Activated naive CD4-positive, alpha-beta T cell treated with anti-CD3 and anti-CD28 coated beads for 36 hours (primary cell): ENCODE data around the gene SYTL1. TPM values are rescaled to one million over a fixed set of nuclear protein-coding genes. Genes with fewer than 3 reads are reported as not detected.

Experiments used
- CTCF ChIA-PET: fragments of 350-600 bp; sonication (Branson Sonifier 250); formaldehyde crosslinking; loops from one replicate; lab custom pipeline; 2021; ENCODE audit warnings: antibody characterized with exemption; lab: Charles Lee
- DNase-seq: peaks from one replicate; pipeline ENCODE4 v3.0.0-alpha.2; 2020
- H3K27ac Mint-ChIP-seq: one replicate; pipeline ENCODE4 v1.8.0; 2021; ENCODE audit warnings: mild to moderate bottlenecking, mixed read lengths
- H3K27me3 Mint-ChIP-seq: one replicate; pipeline ENCODE4 v1.8.0; 2021; ENCODE audit warnings: low read depth, mixed read lengths
- H3K36me3 Mint-ChIP-seq: one replicate; pipeline ENCODE4 v1.8.0; 2021; ENCODE audit warnings: low read depth, mixed read lengths
- H3K4me1 Mint-ChIP-seq: one replicate; pipeline ENCODE4 v1.8.0; 2021; ENCODE audit warnings: low read depth, mixed read lengths
- H3K4me3 Mint-ChIP-seq: one replicate; pipeline ENCODE4 v1.8.0; 2021; ENCODE audit warnings: mild to moderate bottlenecking, moderate library complexity, mixed read lengths
- H3K9me3 Mint-ChIP-seq: one replicate; pipeline ENCODE4 v1.8.0; 2021; ENCODE audit warnings: mixed read lengths
- intact Hi-C: fragments of 100-400 bp; cut with micrococcal nuclease; formaldehyde crosslinking; loops from one replicate; pipeline ENCODE4 v1.15.1; 2023
- total RNA-seq, 2 experiments: library from RNA; stranded (reverse); gene quantifications; one replicate each; pipeline ENCODE4 v1.2.3, GENCODE V29; 2021

SYTL1 gene
- total RNA-seq, 2 experiments from 2014 or later: 28.5 to 29.2 TPM

- intact Hi-C loops: no loop called here
- no peak overlapping the region for H3K27ac Mint-ChIP-seq
- no peaks in the 10 kb centered on the region for H3K9me3 Mint-ChIP-seq
These were observed 55.3 kb downstream of the SYTL1 start for GRCh38 chr1:27397110-27397509.

DNA sequence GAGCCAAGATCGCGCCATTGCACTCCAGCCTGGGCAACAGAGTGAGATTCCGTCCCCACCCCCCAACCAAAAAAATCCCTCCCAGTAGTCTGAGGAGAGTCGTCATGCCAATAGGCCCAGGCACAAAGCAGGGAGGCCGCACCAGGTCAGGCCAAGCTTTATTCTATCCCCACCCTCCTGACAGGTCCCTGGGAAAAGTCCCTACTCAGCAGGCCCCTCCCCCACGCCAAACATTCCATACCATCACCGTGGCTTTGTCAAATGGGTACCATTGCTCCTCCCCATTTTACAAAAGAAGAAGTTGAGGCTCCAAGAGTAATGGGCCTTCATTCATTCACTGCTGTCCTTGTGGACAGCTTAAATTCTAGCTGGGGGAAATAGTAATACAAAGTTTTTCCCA is 55.9 kb downstream of the SYTL1 start:
- no peak overlapping the region for H3K4me3 Mint-ChIP-seq
- no peak overlapping the region for H3K27ac Mint-ChIP-seq
- no peaks in the 10 kb centered on the region for H3K27me3 Mint-ChIP-seq
- no peak for DNase-seq
- CTCF ChIA-PET: interaction anchor here (0.8 to 7.7 kb wide), 12 partner anchors 38 to 265 kb away, joined by 3 to 176 read pairs (median 6); partner anchors contain the start of gene SYTL1
- no peaks in the 10 kb centered on the region for H3K36me3 Mint-ChIP-seq
- peaks cover 10% of the 10 kb centered on the region for H3K4me1 Mint-ChIP-seq
- H3K9me3 Mint-ChIP-seq: no peaks in the 10 kb centered on the region
- intact Hi-C loops: no loop called here

More at GRCh38 chr1:27397110-27397509, 55.3 kb downstream of the SYTL1 start:
- CTCF ChIA-PET: interaction anchor here (0.6 to 7.7 kb wide), 13 partner anchors 31 to 266 kb away, joined by 3 to 176 read pairs (median 6); partner anchors contain the start of genes MAP3K6 and SYTL1
- no peak for DNase-seq
- Mint-ChIP-seq H3K27me3 (no peaks in the 10 kb centered on the region), H3K4me1 (peaks cover 9% of the 10 kb centered on the region), H3K4me3 (no peak overlapping the region), H3K36me3 (no peaks in the 10 kb centered on the region)

GRCh38 chr1:27398405-27399149 is 56.8 kb downstream of the SYTL1 start:
- intact Hi-C loops: no loop called here
- Mint-ChIP-seq H3K27ac (no peak overlapping the region), H3K4me3 (no peak overlapping the region)

GRCh38 chr1:27399251-27400025 is 57.6 kb downstream of the SYTL1 start:
- H3K4me1 Mint-ChIP-seq: peaks cover 23% of the 10 kb centered on the region
- no peaks in the 10 kb centered on the region for H3K27me3 Mint-ChIP-seq
- no peak for DNase-seq
- no peak overlapping the region for H3K4me3 Mint-ChIP-seq
- no peaks in the 10 kb centered on the region for H3K9me3 Mint-ChIP-seq
- CTCF ChIA-PET: interaction anchor here (0.7 to 7.7 kb wide), 7 partner anchors 12 to 207 kb away, joined by 3 to 176 read pairs (median 7); no protein-coding TSS in a partner anchor
- intact Hi-C loops: no loop called here
- H3K27ac Mint-ChIP-seq: no peak overlapping the region
- no peaks in the 10 kb centered on the region for H3K36me3 Mint-ChIP-seq

More at GRCh38 chr1:27398405-27399149, 56.8 kb downstream of the SYTL1 start:
- CTCF ChIA-PET: interaction anchor here (1.2 to 7.7 kb wide), 13 partner anchors 11 to 264 kb away, joined by 3 to 176 read pairs (median 6); no protein-coding TSS in a partner anchor
- no peaks in the 10 kb centered on the region for H3K36me3 Mint-ChIP-seq
- no peaks in the 10 kb centered on the region for H3K9me3 Mint-ChIP-seq
- no peaks in the 10 kb centered on the region for H3K27me3 Mint-ChIP-seq
- DNase-seq: no peak
- H3K4me1 Mint-ChIP-seq: peaks cover 16% of the 10 kb centered on the region

- H3K27me3 Mint-ChIP-seq: no peaks in the 10 kb centered on the region
- peaks cover 20% of the 10 kb centered on the region for H3K4me1 Mint-ChIP-seq
- no peak for DNase-seq
- no peaks in the 10 kb centered on the region for H3K9me3 Mint-ChIP-seq
- H3K27ac Mint-ChIP-seq: no peak overlapping the region
- intact Hi-C loops: no loop called here
- H3K36me3 Mint-ChIP-seq: no peaks in the 10 kb centered on the region
- no peak overlapping the region for H3K4me3 Mint-ChIP-seq
- CTCF ChIA-PET: interaction anchor here (1.2 to 7.7 kb wide), 6 partner anchors 12 to 206 kb away, joined by 4 to 176 read pairs (median 6); no protein-coding TSS in a partner anchor
These were observed 58.5 kb downstream of the SYTL1 start for GRCh38 chr1:27400082-27400962.

- intact Hi-C loops: no loop called here
- Mint-ChIP-seq H3K4me3 (no peak overlapping the region), H3K36me3 (no peaks in the 10 kb centered on the region), H3K4me1 (peaks cover 19% of the 10 kb centered on the region), H3K27me3 (no peaks in the 10 kb centered on the region), H3K27ac (no peak overlapping the region), H3K9me3 (no peaks in the 10 kb centered on the region)
- CTCF ChIA-PET: interaction anchor here (1.2 to 5.6 kb wide), 4 partner anchors 20 to 205 kb away, joined by 3 to 30 read pairs (median 4); no protein-coding TSS in a partner anchor
- DNase-seq: no peak
These were observed 59.1 kb downstream of the SYTL1 start for GRCh38 chr1:27400963-27401341.

GRCh38 chr1:27402349-27402754 is 60.5 kb downstream of the SYTL1 start:
- Mint-ChIP-seq H3K9me3 (no peaks in the 10 kb centered on the region), H3K4me3 (no peak overlapping the region), H3K4me1 (peaks cover 19% of the 10 kb centered on the region), H3K36me3 (no peaks in the 10 kb centered on the region), H3K27ac (peak overlapping the region; percentile 74), H3K27me3 (no peaks in the 10 kb centered on the region)
- peak; percentile 53 for DNase-seq
- CTCF ChIA-PET: interaction anchor here (0.7 to 5.6 kb wide), 14 partner anchors 9 to 207 kb away, joined by 3 to 30 read pairs (median 4); no protein-coding TSS in a partner anchor
- intact Hi-C loops: loop anchor here (2.0 kb wide), 2 partner anchors 120 to 260 kb away; no protein-coding TSS in a partner anchor

DNA sequence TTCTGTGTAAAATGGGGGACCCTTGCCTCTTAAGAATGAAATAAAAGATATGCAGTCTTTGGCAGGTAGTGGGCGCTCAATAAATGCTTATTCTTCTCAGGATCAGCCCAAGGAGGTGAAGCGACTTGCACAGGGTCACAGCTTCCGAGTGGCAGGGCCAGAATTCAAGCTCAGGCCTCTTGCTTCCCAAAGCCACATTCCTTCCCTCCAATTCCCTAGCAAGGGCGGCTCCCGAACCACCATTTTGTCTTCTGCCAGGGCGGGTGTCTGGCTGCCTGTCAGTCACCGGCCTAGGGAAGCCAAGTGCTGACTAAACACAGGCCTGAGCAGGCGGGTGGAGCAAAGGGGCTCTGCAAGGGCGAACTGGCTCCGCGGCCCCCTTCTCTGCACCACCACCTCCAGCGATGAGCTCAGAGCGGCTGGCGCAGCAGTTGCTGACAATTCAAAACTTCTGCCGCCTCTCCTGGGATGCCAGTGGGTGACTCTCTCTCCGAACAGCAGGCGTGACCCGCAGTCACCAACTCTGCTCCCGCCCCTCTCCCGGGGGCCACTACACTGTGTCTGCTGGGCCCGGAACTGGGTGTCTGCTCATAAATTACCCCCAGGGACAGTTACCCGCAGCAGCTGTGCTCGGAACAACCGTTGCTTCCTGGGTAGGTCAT is 61.4 kb downstream of the SYTL1 start:
- intact Hi-C loops: loop anchor here (1.0 to 2.0 kb wide), 4 partner anchors 120 to 260 kb away; no protein-coding TSS in a partner anchor
- no peaks in the 10 kb centered on the region for H3K9me3 Mint-ChIP-seq
- H3K27ac Mint-ChIP-seq: peak overlapping the region; percentile 74
- H3K4me3 Mint-ChIP-seq: peak overlapping the region; percentile 27
- H3K27me3 Mint-ChIP-seq: no peaks in the 10 kb centered on the region
- peaks cover 19% of the 10 kb centered on the region for H3K4me1 Mint-ChIP-seq
- CTCF ChIA-PET: interaction anchor here (0.8 to 5.6 kb wide), 16 partner anchors 10 to 292 kb away, joined by 3 to 30 read pairs (median 3); partner anchors contain the start of gene WASF2
- peaks cover 1% of the 10 kb centered on the region for H3K36me3 Mint-ChIP-seq
- DNase-seq: peak; percentile 62

Other genes starting within 250 kb of the SYTL1 start
- gene SLC9A1, start 186.9 kb upstream of the SYTL1 start, total RNA-seq: 10 to 100 TPM; 15.4 to 16.5 TPM
- gene WDTC1, start 107.4 kb upstream of the SYTL1 start, total RNA-seq: 10 to 100 TPM; 22.6 to 22.9 TPM
- 10 to 100 TPM; 22.0 to 22.8 TPM for gene TMEM222, start 19.9 kb upstream of the SYTL1 start, total RNA-seq
- gene MAP3K6, start 24.9 kb downstream of the SYTL1 start, total RNA-seq: 1 to 10 TPM; 5.2 to 5.3 TPM
- gene FCN3, start 32.8 kb downstream of the SYTL1 start, total RNA-seq: not detected
- gene CD164L2, start 41.3 kb downstream of the SYTL1 start, total RNA-seq: not detected
- under 1 TPM; 0.64 to 0.74 TPM for gene GPR3, start 50.6 kb downstream of the SYTL1 start, total RNA-seq
- 100 to 1,000 TPM; 105 to 106 TPM for gene WASF2, start 148.1 kb downstream of the SYTL1 start, total RNA-seq